Endothelial cell of umbilical vein (primary cell): Measurements from ENCODE around the gene HABP2. TPM values are rescaled to one million over a fixed set of nuclear protein-coding genes. Genes with fewer than 3 reads are reported as not detected.

Experiments used
- BruUV-seq: library from RNA; stranded (reverse); fragments of 400-500 nt; replicated peaks from 2 replicates; lab custom pipeline; 2021; lab: Mats Ljungman, UMichigan
- CTCF ChIA-PET: fragments of 300-600, 350-600 bp; sonication (Branson Sonifier 250); formaldehyde crosslinking; loops from one replicate; lab custom pipeline; 2021; ENCODE audit warnings: antibody characterized with exemption, inconsistent platforms; lab: Charles Lee
- POLR2A ChIA-PET: fragments of 300-600, 350-600 bp; sonication (Branson Sonifier 250); formaldehyde crosslinking; loops from one replicate; lab custom pipeline; 2021; ENCODE audit warnings: antibody characterized with exemption, inconsistent platforms; lab: Charles Lee
- DNase-seq: peaks from one replicate; pipeline ENCODE4 v3.0.0-alpha.2; 2011; ENCODE audit warnings: low read depth, low spot score
- FAIRE-seq: peaks from 2 replicates; lab custom pipeline; 2011; peaks lifted over from hg19 to GRCh38; lab: Jason Lieb, UNC
- H2AFZ ChIP-seq: 2 replicates; pipeline ENCODE4 v1.6.0; 2012; ENCODE audit warnings: low read depth, low read length, control low read depth, inconsistent platforms
- H3K27ac ChIP-seq: 2 replicates; pipeline ENCODE4 v1.5.1; 2011; ENCODE audit warnings: low read depth, mild to moderate bottlenecking, control low read depth, low read length, moderate library complexity; ENCODE audit not compliant: insufficient read depth
- H3K27me3 ChIP-seq, 2 experiments: 2 replicates each; pipeline versions ENCODE4 v1.6.0 to v1.6.1; 2011; ENCODE audit warnings: low read length in 2 of 2, mixed read lengths in 1 of 2; ENCODE audit not compliant: control insufficient read depth in 2 of 2, insufficient read depth in 2 of 2
- H3K36me3 ChIP-seq, 2 experiments: 2 replicates in 1 of 2; 3 replicates in 1 of 2; pipeline ENCODE4 v1.5.1; 2011; ENCODE audit warnings: low read length in 2 of 2, mild to moderate bottlenecking in 1 of 2, moderate library complexity in 1 of 2; ENCODE audit not compliant: control insufficient read depth in 2 of 2, insufficient read depth in 2 of 2; ENCODE audit errors: extremely low read depth in 1 of 2
- H3K4me1 ChIP-seq: 3 replicates; pipeline ENCODE4 v1.5.1; 2011; ENCODE audit warnings: mild to moderate bottlenecking, low read length; ENCODE audit not compliant: control insufficient read depth, insufficient read depth; ENCODE audit errors: extremely low read depth
- H3K4me2 ChIP-seq: 2 replicates; pipeline ENCODE4 v1.6.1; 2011; ENCODE audit warnings: low read length, control low read depth, mixed read lengths; ENCODE audit not compliant: insufficient read depth
- H3K4me3 ChIP-seq, 3 experiments: fragments of 200-600 bp in 1 of 3; sonication (generic), shearing (Covaris generic) in 1 of 3; replicated peaks in 1 of 3; 2 replicates each; pipeline ENCODE4 v1.5.1; 2011 to 2016; ENCODE audit warnings: control low read depth in 3 of 3, low read length in 3 of 3, mild to moderate bottlenecking in 2 of 3, inconsistent platforms in 1 of 3, low read depth in 1 of 3, moderate library complexity in 1 of 3; ENCODE audit not compliant: insufficient read depth in 1 of 3
- H3K79me2 ChIP-seq: 2 replicates; pipeline ENCODE4 v1.6.0; 2012; ENCODE audit warnings: low read length, inconsistent platforms; ENCODE audit not compliant: control insufficient read depth, insufficient read depth
- H3K9ac ChIP-seq: replicated peaks from 2 replicates; pipeline ENCODE3; 2011; ENCODE audit warnings: low read length, control low read depth; ENCODE audit not compliant: insufficient read depth; ENCODE audit errors: extremely low read depth
- H3K9me1 ChIP-seq: replicated peaks from 3 replicates; pipeline ENCODE4 v1.6.0; 2011; ENCODE audit warnings: mild to moderate bottlenecking, low read length; ENCODE audit not compliant: control insufficient read depth, insufficient read depth; ENCODE audit errors: extremely low read depth
- H3K9me3 ChIP-seq: replicated peaks from 2 replicates; pipeline ENCODE4 v1.5.1; 2012; ENCODE audit warnings: low read length, inconsistent platforms; ENCODE audit not compliant: control insufficient read depth, insufficient read depth
- H4K20me1 ChIP-seq: replicated peaks from 2 replicates; pipeline ENCODE3; 2011; ENCODE audit warnings: mild to moderate bottlenecking, low read length; ENCODE audit not compliant: control insufficient read depth, insufficient read depth; ENCODE audit errors: extremely low read depth
- CTCF ChIP-seq, 2 donors: IDR thresholded peaks; 1 replicate in 1 of 2; 2 replicates in 1 of 2; pipeline ENCODE4 v1.5.1; 2011; ENCODE audit warnings: low read length in 2 of 2, mild to moderate bottlenecking in 2 of 2, moderate library complexity in 2 of 2, control low read depth in 1 of 2, inconsistent platforms in 1 of 2, low read depth in 1 of 2; ENCODE audit not compliant: insufficient read depth in 1 of 2; ENCODE audit errors: extremely low read depth in 1 of 2
- EZH2 ChIP-seq: IDR thresholded peaks from 2 replicates; pipeline ENCODE4 v1.6.1; 2012; ENCODE audit warnings: borderline replicate concordance, low read depth, mild to moderate bottlenecking, moderate library complexity, low read length, inconsistent platforms; ENCODE audit not compliant: severe bottlenecking
- FOS ChIP-seq: IDR thresholded peaks from 2 replicates; pipeline ENCODE4 v1.6.1; 2011; ENCODE audit warnings: mild to moderate bottlenecking, low read length, moderate library complexity, borderline replicate concordance; ENCODE audit not compliant: insufficient read depth
- GATA2 ChIP-seq: IDR thresholded peaks from 2 replicates; pipeline ENCODE4 v1.7.0; 2011; ENCODE audit warnings: low read depth, mild to moderate bottlenecking, moderate library complexity, mixed read lengths, low read length; ENCODE audit not compliant: insufficient read length, insufficient read depth
- JUN ChIP-seq: IDR thresholded peaks from 2 replicates; pipeline ENCODE4 v1.6.1; 2011; ENCODE audit warnings: borderline replicate concordance, low read depth; ENCODE audit not compliant: insufficient read length, insufficient read depth
- MAX ChIP-seq: IDR thresholded peaks from 2 replicates; pipeline ENCODE4 v1.6.1; 2011; ENCODE audit not compliant: insufficient read depth, insufficient read length
- MYC ChIP-seq: IDR thresholded peaks from one replicate; pipeline ENCODE4 v1.6.1; 2011; ENCODE audit warnings: mild to moderate bottlenecking, low read depth, low read length
- POLR2A ChIP-seq: IDR thresholded peaks from 2 replicates; pipeline ENCODE4 v1.6.1; 2012; ENCODE audit warnings: low read depth, mild to moderate bottlenecking, control low read depth, low read length
- POLR2AphosphoS5 ChIP-seq: IDR thresholded peaks from 2 replicates; pipeline ENCODE4 v1.6.1; 2012; ENCODE audit warnings: low read depth, mild to moderate bottlenecking, control low read depth, low read length, moderate library complexity; ENCODE audit not compliant: insufficient read depth
- dilution Hi-C: fragments of 300-500 bp; cut with MboI; formaldehyde crosslinking; loops from one replicate; pipeline ENCODE4 v1.15.0; 2019; ENCODE audit warnings: low sequenced_read_pairs; ENCODE audit not compliant: extremely low pct_ligation_motif_present
- intact Hi-C: fragments of 100-400 bp; cut with micrococcal nuclease; formaldehyde crosslinking; loops from one replicate; pipeline ENCODE4 v1.10.0; 2022
- polyA plus RNA-seq, 4 experiments: library from polyadenylated mRNA; depleted of rRNA in 3 of 4; stranded (reverse) in 3 of 4; unstranded in 1 of 4; fragments of >200 nt; gene quantifications; 2 replicates each; pipeline versions ENCODE4 v1.2.1 to v1.2.3, GENCODE V29; 2011 to 2012; ENCODE audit warnings: missing spikeins in 1 of 4
- total RNA-seq: library from RNA; stranded (reverse); gene quantifications from 2 replicates; pipeline ENCODE4 v1.2.3, GENCODE V29; 2021

Gene HABP2
- total and polyA plus RNA-seq, 2 donors (not counting 3 experiments of a cell fraction or from before 2014, with no cell fraction given): 0.04 TPM; not detected in 1

GRCh38 chr10:113515601-113516000, 37.3 kb upstream of the HABP2 start:
- DNase-seq (no peak), FAIRE-seq (no peak)
- H3K9ac ChIP-seq: no peak overlapping the region
- H3K36me3 ChIP-seq: no peaks in the 10 kb centered on the region
- POLR2A ChIA-PET: no interaction called here
- no peak overlapping the region for H3K27ac ChIP-seq
- H3K9me1 ChIP-seq: no peaks in the 10 kb centered on the region
- no peaks in the 10 kb centered on the region for H3K4me1 ChIP-seq
- no peaks in the 10 kb centered on the region for H4K20me1 ChIP-seq
- no peak overlapping the region for H2AFZ ChIP-seq
- H3K4me2 ChIP-seq: no peak overlapping the region
- intact Hi-C loops (no loop called here), dilution Hi-C loops (no loop called here)
- no peaks in the 10 kb centered on the region for H3K79me2 ChIP-seq
- no TSS peak for BruUV-seq
- no peak overlapping the region for H3K4me3 ChIP-seq
- no peaks in the 10 kb centered on the region for H3K9me3 ChIP-seq
- TF ChIP-seq CTCF (IDR thresholded peaks at IDR 0.05; ENCODE audit: extremely low read depth in 1 of 2, insufficient read depth in 1 of 2, low read depth in 1 of 2, low read length in 2 of 2) (no peak), FOS (no peak), MYC (no peak)
- CTCF ChIA-PET: no interaction called here
- no peaks in the 10 kb centered on the region for H3K27me3 ChIP-seq

- Histone ChIP-seq H3K9me3 (no peaks in the 10 kb centered on the region), H3K27ac (no peak overlapping the region), H2AFZ (no peak overlapping the region), H4K20me1 (no peaks in the 10 kb centered on the region), H3K9ac (no peak overlapping the region), H3K4me3 (no peak overlapping the region), H3K4me1 (no peaks in the 10 kb centered on the region), H3K79me2 (no peaks in the 10 kb centered on the region), H3K4me2 (no peak overlapping the region), H3K9me1 (no peaks in the 10 kb centered on the region), H3K27me3 (no peaks in the 10 kb centered on the region), H3K36me3 (no peaks in the 10 kb centered on the region)
- intact Hi-C loops: no loop called here
- dilution Hi-C loops: no loop called here
- FAIRE-seq (no peak), DNase-seq (no peak)
- BruUV-seq: no TSS peak
- CTCF ChIA-PET: no interaction called here
- POLR2A ChIA-PET: no interaction called here
- no peak for TF ChIP-seq JUN
- TF ChIP-seq MAX: no peak
- TF ChIP-seq GATA2: no peak
- TF ChIP-seq POLR2A: no peak
- no peak for TF ChIP-seq FOS
- no peak for TF ChIP-seq POLR2AphosphoS5
- no peak for TF ChIP-seq MYC
- no peak for TF ChIP-seq EZH2
- TF ChIP-seq CTCF (IDR thresholded peaks at IDR 0.05; ENCODE audit: extremely low read depth in 1 of 2, insufficient read depth in 1 of 2, low read depth in 1 of 2, low read length in 2 of 2): no peak
Measured at GRCh38 chr10:113516061-113516460, 36.8 kb upstream of the HABP2 start.
